Measurements from ENCODE around the gene ZNF516. TPM values are rescaled to one million over a fixed set of nuclear protein-coding genes. Genes with fewer than 3 reads are reported as not detected.

Gene ZNF516
- total RNA-seq, 1 donor: 16.3 TPM

DNA sequence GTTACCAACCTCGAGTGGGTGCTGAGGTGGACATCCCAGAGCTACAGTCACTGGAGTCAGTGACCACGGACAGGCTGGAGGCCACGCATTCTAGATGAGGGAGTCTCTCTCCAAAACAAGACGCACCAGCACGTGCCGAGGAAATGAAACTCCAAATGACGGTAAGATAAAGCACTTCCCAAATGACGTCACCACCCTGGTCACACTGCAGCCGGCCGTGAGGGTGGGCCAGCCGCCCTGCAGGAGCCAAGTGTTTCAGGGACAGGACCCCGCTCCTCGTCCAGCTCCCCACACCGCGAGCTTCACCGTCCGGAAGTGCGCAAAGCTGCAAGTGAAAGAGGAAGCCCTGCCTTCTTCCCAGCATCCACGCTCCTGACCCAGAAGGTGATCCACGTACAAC lies 99.4 kb downstream of the ZNF516 start:
- TF ChIP-seq CTCF (IDR thresholded peaks at IDR 0.05; ENCODE audit: extremely low read depth, low read depth, low read length): no peak

DNA sequence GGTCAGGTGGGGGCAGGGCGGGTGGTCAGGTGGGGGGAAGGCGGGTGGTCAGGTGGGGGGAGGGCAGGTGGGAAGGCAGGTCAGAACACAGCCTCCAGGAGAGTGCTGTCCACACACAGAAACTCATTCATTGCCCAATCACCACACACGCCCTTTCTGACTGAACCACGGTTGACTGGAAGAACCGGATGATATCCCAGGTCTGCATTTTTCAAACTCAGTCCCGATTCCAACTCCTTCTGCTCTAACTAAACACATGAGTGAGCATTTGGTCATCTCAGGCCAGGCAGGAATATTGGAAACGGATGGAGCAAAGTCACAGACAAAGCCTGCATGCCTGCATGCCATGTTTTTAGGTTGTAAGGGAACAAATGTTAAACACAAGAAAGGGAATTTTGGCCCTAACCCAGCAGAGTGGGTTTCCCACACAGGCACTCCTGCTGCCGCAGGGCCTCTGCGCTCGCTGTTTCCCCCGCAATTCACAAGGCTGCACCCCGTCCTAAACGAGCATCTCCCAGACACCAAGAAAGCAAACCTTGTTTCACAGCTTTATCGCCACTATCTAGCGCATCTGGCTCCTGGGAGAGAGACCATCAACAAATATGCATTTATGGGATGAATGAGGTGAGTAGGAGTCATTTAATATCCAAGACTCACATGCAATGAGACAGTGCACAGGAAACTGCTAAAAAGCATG lies 100.1 kb downstream of the ZNF516 start:
- no peak overlapping the region for H2AFZ ChIP-seq (ENCODE audit: low read length)
- no peaks in the 10 kb centered on the region for H3K9me3 ChIP-seq (ENCODE audit: low read depth, low read length)
- no peak overlapping the region for H3K4me3 ChIP-seq (ENCODE audit: insufficient read depth, low read length)
- H3K4me1 ChIP-seq (ENCODE audit: insufficient read depth, low read length): no peaks in the 10 kb centered on the region
- DNase-seq (ENCODE audit: insufficient read length, low spot score, missing footprints): peak; percentile 90
- H3K79me2 ChIP-seq (ENCODE audit: insufficient read depth, low read length): peaks cover 24% of the 10 kb centered on the region
- no peaks in the 10 kb centered on the region for H3K36me3 ChIP-seq (ENCODE audit: insufficient read depth, low read length)
- H3K4me2 ChIP-seq (ENCODE audit: insufficient read depth, low read length): no peak overlapping the region
- no peaks in the 10 kb centered on the region for H3K27me3 ChIP-seq (ENCODE audit: insufficient read depth, low read length)
- peaks cover 58% of the 10 kb centered on the region for H4K20me1 ChIP-seq (ENCODE audit: insufficient read depth, low read length)
- no peak overlapping the region for H3K27ac ChIP-seq (ENCODE audit: low read depth, low read length)
- no peak for TF ChIP-seq CTCF (IDR thresholded peaks at IDR 0.05; ENCODE audit: extremely low read depth, low read depth, low read length)

More for the DNA sequence above, 99.4 kb downstream of the ZNF516 start:
- no peaks in the 10 kb centered on the region for H3K9me3 ChIP-seq (ENCODE audit: low read depth, low read length)
- no peak overlapping the region for H3K4me2 ChIP-seq (ENCODE audit: insufficient read depth, low read length)
- no peaks in the 10 kb centered on the region for H3K27me3 ChIP-seq (ENCODE audit: insufficient read depth, low read length)
- H2AFZ ChIP-seq (ENCODE audit: low read length): no peak overlapping the region
- no peaks in the 10 kb centered on the region for H3K4me1 ChIP-seq (ENCODE audit: insufficient read depth, low read length)
- no peak overlapping the region for H3K4me3 ChIP-seq (ENCODE audit: insufficient read depth, low read length)
- H4K20me1 ChIP-seq (ENCODE audit: insufficient read depth, low read length): peaks cover 56% of the 10 kb centered on the region
- H3K79me2 ChIP-seq (ENCODE audit: insufficient read depth, low read length): peaks cover 19% of the 10 kb centered on the region
- H3K36me3 ChIP-seq (ENCODE audit: insufficient read depth, low read length): no peaks in the 10 kb centered on the region
- peak; percentile 26 for DNase-seq (ENCODE audit: insufficient read length, low spot score, missing footprints)
- H3K27ac ChIP-seq (ENCODE audit: low read depth, low read length): no peak overlapping the region

GRCh38 chr18:76392349-76392748 lies 102.7 kb downstream of the ZNF516 start:
- Histone ChIP-seq H4K20me1 (ENCODE audit: insufficient read depth, low read length) (peaks cover 64% of the 10 kb centered on the region), H3K36me3 (ENCODE audit: insufficient read depth, low read length) (no peaks in the 10 kb centered on the region), H3K27ac (ENCODE audit: low read depth, low read length) (no peak overlapping the region), H2AFZ (ENCODE audit: low read length) (no peak overlapping the region), H3K79me2 (ENCODE audit: insufficient read depth, low read length) (peaks cover 40% of the 10 kb centered on the region), H3K4me1 (ENCODE audit: insufficient read depth, low read length) (no peaks in the 10 kb centered on the region), H3K4me3 (ENCODE audit: insufficient read depth, low read length) (no peak overlapping the region), H3K9me3 (ENCODE audit: low read depth, low read length) (no peaks in the 10 kb centered on the region), H3K27me3 (ENCODE audit: insufficient read depth, low read length) (no peaks in the 10 kb centered on the region), H3K4me2 (ENCODE audit: insufficient read depth, low read length) (no peak overlapping the region)
- no peak for TF ChIP-seq CTCF (IDR thresholded peaks at IDR 0.05; ENCODE audit: extremely low read depth, low read depth, low read length)
- DNase-seq (ENCODE audit: insufficient read length, low spot score, missing footprints): peak; percentile 83

DNA sequence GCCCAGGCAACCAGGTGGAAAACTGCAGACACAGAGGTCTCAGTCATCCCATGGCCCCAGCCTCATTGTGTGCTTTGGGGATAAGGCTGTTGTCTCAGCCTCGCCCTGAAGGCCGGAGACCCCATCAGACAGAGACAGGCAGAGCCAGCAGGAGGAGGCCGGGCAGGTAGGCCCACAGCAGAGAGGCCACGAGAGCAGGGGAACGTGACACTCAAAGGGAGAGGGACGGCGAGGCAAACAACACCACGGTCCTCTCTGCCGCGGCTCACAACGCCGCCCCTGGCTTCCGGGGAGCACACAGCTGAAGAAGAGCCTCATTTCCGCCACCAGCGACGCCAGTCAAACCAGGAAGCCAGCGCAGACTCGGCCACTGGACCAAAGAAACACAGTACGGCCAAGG lies 103.3 kb downstream of the ZNF516 start:
- Histone ChIP-seq H3K27me3 (ENCODE audit: insufficient read depth, low read length) (no peaks in the 10 kb centered on the region), H3K27ac (ENCODE audit: low read depth, low read length) (no peak overlapping the region), H3K36me3 (ENCODE audit: insufficient read depth, low read length) (no peaks in the 10 kb centered on the region), H3K4me2 (ENCODE audit: insufficient read depth, low read length) (no peak overlapping the region), H3K4me1 (ENCODE audit: insufficient read depth, low read length) (no peaks in the 10 kb centered on the region), H3K79me2 (ENCODE audit: insufficient read depth, low read length) (peaks cover 45% of the 10 kb centered on the region), H4K20me1 (ENCODE audit: insufficient read depth, low read length) (peaks cover 65% of the 10 kb centered on the region), H3K9me3 (ENCODE audit: low read depth, low read length) (no peaks in the 10 kb centered on the region), H3K4me3 (ENCODE audit: insufficient read depth, low read length) (no peak overlapping the region), H2AFZ (ENCODE audit: low read length) (no peak overlapping the region)
- DNase-seq (ENCODE audit: insufficient read length, low spot score, missing footprints): no peak
- no peak for TF ChIP-seq CTCF (IDR thresholded peaks at IDR 0.05; ENCODE audit: extremely low read depth, low read depth, low read length)
